Heart left ventricle (tissue), 16 donors: ENCODE data around the gene FRMD1. TPM values are rescaled to one million over a fixed set of nuclear protein-coding genes. Genes with fewer than 3 reads are reported as not detected.
A peak's percentile ranks its signal among the peaks of the same experiment; 100 is the strongest.

Source experiments
- ATAC-seq, 4 donors: fragments of 200-7000 bp; cut with Tn5 transposase; one replicate each; pipeline ENCODE4 v1.9.1; 2020 to 2022; ENCODE audit warnings: moderate library complexity in 4 of 4, mild to moderate bottlenecking in 3 of 4, moderate number of reproducible peaks in 1 of 4
- DNase-seq, 5 donors: peaks; one replicate each; pipeline ENCODE4 v3.0.0-alpha.2; 2020
- H3K27ac ChIP-seq, 12 donors: fragments of 200-600 bp; sonication (generic) in 4 of 12; one replicate each; pipeline versions ENCODE4 v1.5.0 to v1.8.0; 2016 to 2022; ENCODE audit warnings: mild to moderate bottlenecking in 2 of 12
- H3K27me3 ChIP-seq, 9 donors: fragments of 200-600 bp; sonication (generic) in 2 of 9; one replicate each; pipeline versions ENCODE4 v1.5.1 to v1.8.0; 2016 to 2022; ENCODE audit warnings: mild to moderate bottlenecking in 3 of 9
- H3K36me3 ChIP-seq, 9 donors: fragments of 200-600 bp; sonication (generic) in 2 of 9; one replicate each; pipeline versions ENCODE4 v1.5.0 to v1.8.0; 2018 to 2022; ENCODE audit warnings: mild to moderate bottlenecking in 2 of 9
- H3K4me1 ChIP-seq, 12 donors: fragments of 200-600 bp; sonication (generic) in 4 of 12; one replicate each; pipeline versions ENCODE4 v1.5.0 to v1.8.0; 2016 to 2022; ENCODE audit warnings: mild to moderate bottlenecking in 3 of 12
- H3K4me3 ChIP-seq, 12 donors: fragments of 200-600 bp; sonication (generic) in 4 of 12; one replicate each; pipeline versions ENCODE4 v1.5.0 to v1.8.0; 2017 to 2022; ENCODE audit warnings: mild to moderate bottlenecking in 9 of 12, moderate library complexity in 4 of 12
- H3K9me3 ChIP-seq, 12 donors: fragments of 200-600 bp; sonication (generic) in 4 of 12; one replicate each; pipeline versions ENCODE4 v1.5.0 to v1.8.0; 2016 to 2022; ENCODE audit warnings: mild to moderate bottlenecking in 1 of 12
- POLR2A ChIP-seq, 2 donors: fragments of 450-650 bp; IDR thresholded peaks; one replicate each; pipeline ENCODE4 v1.6.1; 2017; ENCODE audit warnings: antibody characterized with exemption in 2 of 2, mild to moderate bottlenecking in 2 of 2, moderate library complexity in 2 of 2
- WGBS, 4 donors: extraction: QIAGEN DNeasy Blood & Tissue Kit in 2 of 4; methylation state at CpG; one replicate each; pipeline versions ENCODE4 v1.1.5 to v1.1.7; 2013 to 2018; 5-methylcytosine and 5-hydroxymethylcytosine counted together
- intact Hi-C, 10 donors: fragments of 100-400 bp; cut with DNase I; formaldehyde crosslinking; loops; one replicate each; pipeline versions ENCODE4 v1.11.1 to v1.14.2; 2022
- polyA plus RNA-seq, 2 donors: library from polyadenylated mRNA; stranded (reverse); fragments of 200-250 nt; gene quantifications; one replicate each; pipeline ENCODE4 v1.2.3, GENCODE V29; 2013
- total RNA-seq, 9 donors: library from RNA; depleted of rRNA in 2 of 9; stranded (reverse); fragments of >200 nt in 2 of 9; fragmentation: NEBNext Ultra II Directional in 3 of 9; extraction: Animal tissue kit (Norgen Biotek cat#: 25700) in 3 of 9; gene quantifications; one replicate each; pipeline versions ENCODE4 v1.1.0 to v1.2.4, GENCODE V29; 2016 to 2023
- TF ChIP-seq, protein P1 (sequence below), 12 donors: fragments of 200-600 bp; sonication (generic) in 4 of 12; IDR thresholded peaks; one replicate each; pipeline versions ENCODE4 v1.5.0 to v1.8.0; 2018 to 2022; ENCODE audit warnings: antibody characterized with exemption in 12 of 12, mild to moderate bottlenecking in 5 of 12
- donor health status: ischemic (EF 13 %, LVEDD 7.1; RV severe dilation, severe dysfunction).
- donor health status: healthy with polysubstance abuse.
- donor health status: DM: no; HTN: yes; CAD: no.
- donor health status: DM: no; HTN: no; CAD: no.
- donor health status: ischemic (EF 25% LVEDD 6.9; RV normal size, moderate dysfunction).
- donor health status: ischemic (EF 25% LVEDD 5.7; RV mildly dilated, moderate dysfunction).
- donor health status: healthy.
- donor health status: DM: yes; HTN: yes; CAD: no.
- donor health status: ischemic (EF 35%, LVEDD 5.7; RV mildly dilated, moderate dysfunction).
- donor health status: nonischemic (EF 11% LVEDD 7.7; RV severe dilation, severe dysfunction).
- donor health status: DM: yes; HTN: yes; CAD: no.
- donor health status: PGD.
- donor health status: ischemic (EF 29% LVEDD 5.4; RV normal size, mild dysfunction).
- donor health status: nonischemic (EF 23%, LVEDD 6.1; RV moderate dilation, normal function).

The FRMD1 gene
- total and polyA plus RNA-seq, 11 donors = 0.04 to 0.50 (median 0.14) TPM; not detected in 7

- Histone ChIP-seq H3K9me3 (no peaks in the 10 kb centered on the region), H3K4me1 (peaks cover 0 to 15% (median 8%) of the 10 kb centered on the region in 12 donors), H3K27ac (no peak overlapping the region), H3K36me3 (no peaks in the 10 kb centered on the region), H3K4me3 (no peak overlapping the region), H3K27me3 (no peaks in the 10 kb centered on the region)
- TF ChIP-seq, protein P1, sequence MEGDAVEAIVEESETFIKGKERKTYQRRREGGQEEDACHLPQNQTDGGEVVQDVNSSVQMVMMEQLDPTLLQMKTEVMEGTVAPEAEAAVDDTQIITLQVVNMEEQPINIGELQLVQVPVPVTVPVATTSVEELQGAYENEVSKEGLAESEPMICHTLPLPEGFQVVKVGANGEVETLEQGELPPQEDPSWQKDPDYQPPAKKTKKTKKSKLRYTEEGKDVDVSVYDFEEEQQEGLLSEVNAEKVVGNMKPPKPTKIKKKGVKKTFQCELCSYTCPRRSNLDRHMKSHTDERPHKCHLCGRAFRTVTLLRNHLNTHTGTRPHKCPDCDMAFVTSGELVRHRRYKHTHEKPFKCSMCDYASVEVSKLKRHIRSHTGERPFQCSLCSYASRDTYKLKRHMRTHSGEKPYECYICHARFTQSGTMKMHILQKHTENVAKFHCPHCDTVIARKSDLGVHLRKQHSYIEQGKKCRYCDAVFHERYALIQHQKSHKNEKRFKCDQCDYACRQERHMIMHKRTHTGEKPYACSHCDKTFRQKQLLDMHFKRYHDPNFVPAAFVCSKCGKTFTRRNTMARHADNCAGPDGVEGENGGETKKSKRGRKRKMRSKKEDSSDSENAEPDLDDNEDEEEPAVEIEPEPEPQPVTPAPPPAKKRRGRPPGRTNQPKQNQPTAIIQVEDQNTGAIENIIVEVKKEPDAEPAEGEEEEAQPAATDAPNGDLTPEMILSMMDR (IDR thresholded peaks at IDR 0.05) = no peak
- no peak for TF ChIP-seq POLR2A (IDR thresholded peaks at IDR 0.05)
- DNase-seq (peak in 2 of 5 donors; percentile 15 to 60), ATAC-seq (no peak)
- WGBS, 4 donors = 88 to 91% (median 89%) methylated on average over 32 to 34 of the region's 34 CpGs
- intact Hi-C loops = no loop called here
Observed at GRCh38 chr6:168089186-168090063, 10.4 kb upstream of the FRMD1 start.

- DNase-seq (peak in 4 of 5 donors; percentile 51 to 58 (median 54)), ATAC-seq (peak in 3 of 4 donors; percentile 35 to 62 (median 54))
- TF ChIP-seq, protein P1 (IDR thresholded peaks at IDR 0.05) = no peak
- no peak for TF ChIP-seq POLR2A (IDR thresholded peaks at IDR 0.05)
- WGBS, 4 donors = 45 to 63% (median 55%) methylated on average over 18 to 20 of the region's 20 CpGs
- peaks cover 0 to 15% (median 8%) of the 10 kb centered on the region in 12 donors for H3K4me1 ChIP-seq
- H3K4me3 ChIP-seq = no peak overlapping the region
- intact Hi-C loops = no loop called here
- no peak overlapping the region for H3K27ac ChIP-seq
- no peaks in the 10 kb centered on the region for H3K36me3 ChIP-seq
- H3K9me3 ChIP-seq = no peaks in the 10 kb centered on the region
- no peaks in the 10 kb centered on the region for H3K27me3 ChIP-seq
Observed at GRCh38 chr6:168088161-168089053, 9.4 kb upstream of the FRMD1 start.

- no peak for TF ChIP-seq POLR2A (IDR thresholded peaks at IDR 0.05)
- TF ChIP-seq, protein P1 (IDR thresholded peaks at IDR 0.05) = no peak
- no peak overlapping the region for H3K4me3 ChIP-seq
- intact Hi-C loops = no loop called here
- DNase-seq = peak in 2 of 5 donors; percentile 24 to 51
- 75 to 82% (median 79%) methylated on average over 25 of the region's 25 CpGs for WGBS, 4 donors
- no peaks in the 10 kb centered on the region for H3K27me3 ChIP-seq
- ATAC-seq = no peak
- H3K9me3 ChIP-seq = no peaks in the 10 kb centered on the region
- H3K4me1 ChIP-seq = peaks cover 0 to 15% (median 8%) of the 10 kb centered on the region in 12 donors
- H3K36me3 ChIP-seq = no peaks in the 10 kb centered on the region
- no peak overlapping the region for H3K27ac ChIP-seq
Observed at GRCh38 chr6:168087436-168088160, 8.6 kb upstream of the FRMD1 start.
